ENCODE results near the gene TMEM116. TPM values are rescaled to one million over a fixed set of nuclear protein-coding genes. Genes with fewer than 3 reads are reported as not detected.

The TMEM116 gene
- total and polyA plus RNA-seq, 11 donors = 19.6 to 63.6 (median 43.0) TPM

GRCh38 chr12:111991535-111991934 lies 21.4 kb downstream of the TMEM116 start:
- ATAC-seq (no peak), DNase-seq (no peak)
- TF ChIP-seq CTCF (IDR thresholded peaks at IDR 0.05) (no peak), POLR2A (IDR thresholded peaks at IDR 0.05) (no peak)
- no peak overlapping the region for H3K4me3 ChIP-seq
- H3K27me3 ChIP-seq = no peaks in the 10 kb centered on the region
- intact Hi-C loops (cut with DNase I) = loop anchor here in 1 of 10 donors (5.0 kb wide), 1 partner anchor 39 kb away; no protein-coding TSS in a partner anchor
- H3K27ac ChIP-seq = peak overlapping the region in 1 of 12 donors; percentile 73
- H3K9me3 ChIP-seq = no peaks in the 10 kb centered on the region
- WGBS, 4 donors = 62 to 89% (median 85%) methylated on average over 2 of the region's 2 CpGs
- H3K4me1 ChIP-seq = peaks cover 0 to 37% (median 7%) of the 10 kb centered on the region in 12 donors
- H3K36me3 ChIP-seq = peaks cover 0 to 22% (median 0%) of the 10 kb centered on the region in 9 donors

GRCh38 chr12:111984820-111985219 lies 28.1 kb downstream of the TMEM116 start:
- Histone ChIP-seq H3K4me3 (no peak overlapping the region), H3K9me3 (no peaks in the 10 kb centered on the region), H3K36me3 (peaks cover 0 to 9% (median 2%) of the 10 kb centered on the region in 9 donors), H3K27me3 (no peaks in the 10 kb centered on the region), H3K27ac (no peak overlapping the region), H3K4me1 (peaks cover 0 to 3% (median 0%) of the 10 kb centered on the region in 12 donors)
- WGBS, 4 donors = 79 to 86% (median 82%) methylated on average over 2 of the region's 2 CpGs
- TF ChIP-seq CTCF (IDR thresholded peaks at IDR 0.05) (no peak), POLR2A (IDR thresholded peaks at IDR 0.05) (no peak)
- no peak for DNase-seq
- ATAC-seq = no peak
- intact Hi-C loops (cut with DNase I) = no loop called here

- H3K36me3 ChIP-seq = peaks cover 0 to 10% (median 0%) of the 10 kb centered on the region in 9 donors
- ATAC-seq = no peak
- 84 to 97% (median 89%) methylated on average over 2 of the region's 2 CpGs for WGBS, 4 donors
Measured at GRCh38 chr12:111981987-111982386, 31.0 kb downstream of the TMEM116 start.

GRCh38 chr12:111980598-111980997 lies 32.4 kb downstream of the TMEM116 start:
- no peak for TF ChIP-seq POLR2A (IDR thresholded peaks at IDR 0.05)
- TF ChIP-seq CTCF (IDR thresholded peaks at IDR 0.05) = no peak
- intact Hi-C loops (cut with DNase I) = no loop called here

More at GRCh38 chr12:111981987-111982386, 31.0 kb downstream of the TMEM116 start:
- H3K4me1 ChIP-seq = peaks cover 0 to 3% (median 0%) of the 10 kb centered on the region in 12 donors
- H3K4me3 ChIP-seq = no peak overlapping the region
- H3K27ac ChIP-seq = no peak overlapping the region
- no peaks in the 10 kb centered on the region for H3K27me3 ChIP-seq
- intact Hi-C loops (cut with DNase I) = no loop called here
- no peaks in the 10 kb centered on the region for H3K9me3 ChIP-seq
- DNase-seq = no peak
- TF ChIP-seq POLR2A (IDR thresholded peaks at IDR 0.05) (no peak), CTCF (IDR thresholded peaks at IDR 0.05) (no peak)

More at GRCh38 chr12:111980598-111980997, 32.4 kb downstream of the TMEM116 start:
- Histone ChIP-seq H3K36me3 (peaks cover 0 to 10% (median 0%) of the 10 kb centered on the region in 9 donors), H3K27me3 (no peaks in the 10 kb centered on the region), H3K4me3 (no peak overlapping the region), H3K9me3 (no peaks in the 10 kb centered on the region), H3K4me1 (peaks cover 0 to 3% (median 0%) of the 10 kb centered on the region in 12 donors), H3K27ac (no peak overlapping the region)
- DNase-seq (no peak), ATAC-seq (no peak)
- 65 to 78% (median 69%) methylated on average over 5 of the region's 5 CpGs for WGBS, 4 donors

All from heart left ventricle (tissue), 16 donors.